Activated naive CD8-positive, alpha-beta T cell treated with anti-CD3 and anti-CD28 coated beads, Interleukin-2, amount 10 ng/mL, durations not matched to agents 7 days and 5 days (primary cell): ENCODE results near the gene LRRC39. TPM values are rescaled to one million over a fixed set of nuclear protein-coding genes. Genes with fewer than 3 reads are reported as not detected.
A peak's percentile ranks its signal among the peaks of the same experiment; 100 is the strongest.

Experiments used
- ATAC-seq: fragments of 150-1000 bp; cut with Tn5 transposase; one replicate; pipeline ENCODE4 v1.10.0; 2021; ENCODE audit warnings: low read depth, moderate library complexity
- POLR2A ChIA-PET: fragments of 350-600 bp; sonication (Branson Sonifier 250); formaldehyde crosslinking; loops from one replicate; lab custom pipeline; 2021; ENCODE audit warnings: antibody characterized with exemption; lab: Charles Lee
- DNase-seq: peaks from one replicate; pipeline ENCODE4 v3.0.0; 2021
- H3K27ac Mint-ChIP-seq: one replicate; pipeline ENCODE4 v1.8.0; 2022; ENCODE audit warnings: mild to moderate bottlenecking, mixed read lengths
- H3K27me3 Mint-ChIP-seq: one replicate; pipeline ENCODE4 v1.8.0; 2022; ENCODE audit warnings: mild to moderate bottlenecking, moderate library complexity, mixed read lengths
- H3K36me3 Mint-ChIP-seq: one replicate; pipeline ENCODE4 v1.8.0; 2021; ENCODE audit warnings: mild to moderate bottlenecking, mixed read lengths
- H3K4me1 Mint-ChIP-seq: one replicate; pipeline ENCODE4 v1.8.0; 2021; ENCODE audit warnings: mixed read lengths
- H3K4me3 Mint-ChIP-seq: one replicate; pipeline ENCODE4 v1.8.0; 2022; ENCODE audit warnings: mild to moderate bottlenecking, moderate library complexity, mixed read lengths
- H3K9me3 Mint-ChIP-seq: one replicate; pipeline ENCODE4 v1.8.0; 2021; ENCODE audit warnings: mixed read lengths
- total RNA-seq, 2 experiments: library from RNA; stranded (reverse); gene quantifications; one replicate each; pipeline ENCODE4 v1.2.3, GENCODE V29; 2021

Gene LRRC39
- total RNA-seq, 2 experiments from 2014 or later = 0.94 to 0.96 TPM

DNA sequence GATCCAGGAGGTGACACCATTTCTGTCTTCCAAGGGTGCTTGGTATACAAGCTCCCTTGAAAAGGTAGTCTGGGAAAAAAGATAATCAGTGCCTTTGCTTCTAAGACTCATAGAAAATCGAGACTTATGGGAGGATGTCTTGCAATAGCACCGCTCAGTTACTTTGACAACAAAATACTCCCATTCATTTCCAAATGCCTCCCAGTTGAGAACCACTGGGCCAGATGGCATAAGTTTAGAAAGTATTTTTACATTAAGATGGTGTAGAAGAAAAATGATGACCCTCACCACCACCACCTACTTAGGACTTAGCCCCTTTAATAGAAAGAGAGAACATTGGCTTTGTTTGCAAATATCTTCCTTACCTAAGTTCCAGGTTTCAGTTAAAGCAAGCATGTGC is 40.5 kb downstream of the LRRC39 start:
- Mint-ChIP-seq H3K27me3 (no peaks in the 10 kb centered on the region), H3K27ac (no peak overlapping the region)

DNA sequence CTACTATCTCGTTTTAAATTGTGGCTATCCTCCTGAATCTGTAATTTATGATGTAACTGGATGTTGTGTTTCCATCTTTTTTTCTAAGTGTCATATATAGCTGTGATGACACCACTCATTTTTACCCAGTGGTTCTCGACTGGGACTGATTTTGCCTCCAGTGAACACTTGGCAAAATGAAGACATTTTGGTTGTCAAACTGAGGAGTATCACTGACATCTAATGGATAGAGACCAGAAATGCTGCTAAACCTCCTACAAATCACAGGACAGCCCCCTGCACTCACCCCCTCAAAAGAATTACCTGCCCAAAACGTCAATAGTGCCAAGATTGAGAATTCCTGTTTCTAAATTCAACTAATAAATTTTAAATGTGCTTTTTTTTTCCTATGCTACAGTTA is 43.2 kb downstream of the LRRC39 start:
- no peak overlapping the region for H3K4me3 Mint-ChIP-seq
- POLR2A ChIA-PET = interaction anchor here (0.6 to 0.9 kb wide), 2 partner anchors 115 to 301 kb away, joined by 3 to 4 read pairs; no protein-coding TSS in a partner anchor
- ATAC-seq = no peak
- no peaks in the 10 kb centered on the region for H3K27me3 Mint-ChIP-seq
- no peak for DNase-seq
- no peaks in the 10 kb centered on the region for H3K9me3 Mint-ChIP-seq
- peaks cover 24% of the 10 kb centered on the region for H3K4me1 Mint-ChIP-seq
- peaks cover 15% of the 10 kb centered on the region for H3K36me3 Mint-ChIP-seq
- H3K27ac Mint-ChIP-seq = no peak overlapping the region

More for the DNA sequence above, 40.5 kb downstream of the LRRC39 start:
- Mint-ChIP-seq H3K4me1 (peaks cover 10% of the 10 kb centered on the region), H3K9me3 (no peaks in the 10 kb centered on the region), H3K36me3 (peaks cover 25% of the 10 kb centered on the region), H3K4me3 (no peak overlapping the region)
- POLR2A ChIA-PET = no interaction called here
- DNase-seq = no peak
- ATAC-seq = no peak

- peaks cover 33% of the 10 kb centered on the region for H3K4me1 Mint-ChIP-seq
Measured at GRCh38 chr1:100132566-100133477, 45.2 kb downstream of the LRRC39 start, which contains the start of the genes SASS6 and TRMT13. Gene SASS6, minus strand, starts transcription at chr1:100132930. Its CDS starts 116 bp downstream, at chr1:100132814. Gene TRMT13, plus strand, starts transcription at chr1:100133163. Its CDS starts 6 bp downstream, at chr1:100133169.

GRCh38 chr1:100131623-100132022 is 46.4 kb downstream of the LRRC39 start:
- H3K27ac Mint-ChIP-seq = peak overlapping the region; percentile 94
- ATAC-seq (no peak), DNase-seq (no peak)
- no peaks in the 10 kb centered on the region for H3K27me3 Mint-ChIP-seq
- H3K9me3 Mint-ChIP-seq = no peaks in the 10 kb centered on the region
- peaks cover 36% of the 10 kb centered on the region for H3K4me1 Mint-ChIP-seq
- H3K36me3 Mint-ChIP-seq = no peaks in the 10 kb centered on the region
- POLR2A ChIA-PET = no interaction called here
- peak overlapping the region; percentile 96 for H3K4me3 Mint-ChIP-seq

More at GRCh38 chr1:100132566-100133477, 45.2 kb downstream of the LRRC39 start, which contains the start of the genes SASS6 and TRMT13:
- Mint-ChIP-seq H3K4me3 (peak within 1 kb of the TSS; percentile 96), H3K27me3 (no peaks in the 10 kb centered on the region), H3K27ac (peak within 1 kb of the TSS; percentile 94), H3K36me3 (peaks cover 4% of the 10 kb centered on the region), H3K9me3 (no peaks in the 10 kb centered on the region)
- POLR2A ChIA-PET = interaction anchor here (0.6 to 1.3 kb wide), 7 partner anchors 94 to 828 kb away, joined by 3 to 10 read pairs (median 6); partner anchors contain the start of genes AGL, DBT and SLC35A3
- peak; percentile 89 for DNase-seq
- peak; percentile 94 for ATAC-seq

DNA sequence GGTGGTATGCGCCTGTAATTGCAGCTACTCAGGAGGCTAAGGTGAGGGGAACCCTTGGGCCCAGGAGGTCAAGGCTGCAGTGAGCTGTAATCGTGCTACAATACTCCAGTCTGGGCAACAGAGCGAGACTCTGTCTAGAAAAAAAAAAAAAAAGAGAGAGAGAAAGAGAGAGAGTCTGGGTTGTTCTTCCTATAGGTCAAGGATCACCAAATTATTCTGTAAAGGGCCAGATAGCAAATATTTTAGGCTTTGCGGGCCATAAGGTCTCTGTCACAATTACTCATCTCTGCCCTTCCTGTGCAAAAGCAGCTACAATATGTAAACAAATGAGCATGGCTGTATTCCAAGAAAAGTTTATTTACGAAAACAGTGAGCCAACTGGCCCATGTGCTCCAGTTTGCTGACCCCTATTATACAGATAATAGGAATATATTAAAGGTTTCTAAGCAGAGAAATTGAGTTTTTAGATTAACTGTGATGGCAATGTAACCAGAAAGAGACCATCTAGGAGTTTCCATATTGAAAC is 47.4 kb downstream of the LRRC39 start:
- H3K4me1 Mint-ChIP-seq = peaks cover 36% of the 10 kb centered on the region
- POLR2A ChIA-PET = no interaction called here
- ATAC-seq = no peak

DNA sequence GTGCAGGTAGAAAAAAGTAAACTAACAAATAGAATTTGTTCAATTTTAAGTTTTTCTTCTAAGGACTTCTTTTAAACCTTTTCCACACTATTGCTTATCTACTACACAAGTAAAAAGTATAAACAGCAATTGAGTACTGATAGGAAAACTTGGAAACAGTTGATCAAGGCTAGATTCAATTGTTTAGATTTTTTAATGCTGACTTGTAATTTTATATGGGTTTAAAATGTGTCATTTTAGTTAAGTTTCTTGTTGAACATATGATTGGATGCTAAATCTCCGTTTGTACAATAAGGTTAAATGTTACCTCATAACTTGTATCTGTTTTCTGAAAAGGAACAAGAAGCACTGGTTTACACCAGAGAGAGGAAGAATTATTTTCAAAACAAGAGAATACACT is 50.8 kb downstream of the LRRC39 start:
- no peak for DNase-seq
- H3K27me3 Mint-ChIP-seq = no peaks in the 10 kb centered on the region
- H3K4me1 Mint-ChIP-seq = peaks cover 29% of the 10 kb centered on the region
- H3K9me3 Mint-ChIP-seq = no peaks in the 10 kb centered on the region
- no peak for ATAC-seq
- H3K27ac Mint-ChIP-seq = no peak overlapping the region
- POLR2A ChIA-PET = no interaction called here
- peaks cover 6% of the 10 kb centered on the region for H3K36me3 Mint-ChIP-seq
- H3K4me3 Mint-ChIP-seq = no peak overlapping the region

More for the DNA sequence above, 47.4 kb downstream of the LRRC39 start:
- Mint-ChIP-seq H3K27me3 (no peaks in the 10 kb centered on the region), H3K27ac (no peak overlapping the region), H3K9me3 (no peaks in the 10 kb centered on the region), H3K4me3 (no peak overlapping the region), H3K36me3 (peaks cover 3% of the 10 kb centered on the region)
- DNase-seq = no peak

DNA sequence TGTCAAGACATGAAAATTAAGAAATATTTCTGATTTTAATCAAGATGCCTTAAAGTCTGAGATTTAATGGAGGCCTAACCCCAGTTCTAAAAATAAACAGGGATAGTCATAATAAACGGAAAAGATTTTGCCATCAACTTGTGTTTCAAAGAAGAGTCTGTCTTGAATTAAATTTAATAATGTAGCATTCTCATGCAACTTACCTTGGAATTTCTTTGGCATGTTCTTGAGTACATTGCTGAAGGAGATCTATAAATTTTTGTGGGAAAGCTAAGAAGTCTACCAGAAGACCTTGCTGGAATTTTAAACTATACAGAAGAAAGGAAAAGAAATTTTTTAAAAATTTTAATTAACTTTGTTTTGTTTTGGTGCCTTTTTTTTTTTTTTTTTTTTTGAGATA is 55.9 kb downstream of the LRRC39 start:
- ATAC-seq (no peak), DNase-seq (no peak)
- no peak overlapping the region for H3K27ac Mint-ChIP-seq
- H3K27me3 Mint-ChIP-seq = no peaks in the 10 kb centered on the region
- peaks cover 15% of the 10 kb centered on the region for H3K36me3 Mint-ChIP-seq
- POLR2A ChIA-PET = no interaction called here
- peaks cover 2% of the 10 kb centered on the region for H3K4me1 Mint-ChIP-seq
- H3K4me3 Mint-ChIP-seq = no peak overlapping the region
- H3K9me3 Mint-ChIP-seq = no peaks in the 10 kb centered on the region

DNA sequence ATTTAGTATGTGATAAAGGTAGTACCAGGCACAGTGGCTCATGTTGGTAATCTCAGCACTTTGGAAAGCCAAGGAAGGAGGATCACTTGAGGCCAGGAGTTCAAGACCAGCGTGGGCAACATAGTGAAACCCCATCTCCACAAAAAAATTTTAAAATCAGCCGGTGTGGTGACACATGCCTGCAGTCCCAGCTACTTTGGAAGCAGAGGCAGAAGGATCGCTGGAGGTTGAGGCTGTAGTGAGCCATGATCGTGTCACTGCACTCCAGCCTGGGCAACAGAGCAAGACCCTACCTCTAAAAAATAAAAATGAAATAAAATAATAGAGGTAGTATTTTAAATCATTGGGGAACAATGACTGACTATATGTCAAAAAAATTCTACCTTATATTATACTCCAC is 62.5 kb downstream of the LRRC39 start:
- POLR2A ChIA-PET = no interaction called here
- ATAC-seq = no peak
- H3K36me3 Mint-ChIP-seq = peaks cover 25% of the 10 kb centered on the region
- no peak overlapping the region for H3K27ac Mint-ChIP-seq
- H3K27me3 Mint-ChIP-seq = no peaks in the 10 kb centered on the region
- no peak for DNase-seq
- no peak overlapping the region for H3K4me3 Mint-ChIP-seq
- no peaks in the 10 kb centered on the region for H3K4me1 Mint-ChIP-seq
- H3K9me3 Mint-ChIP-seq = no peaks in the 10 kb centered on the region

DNA sequence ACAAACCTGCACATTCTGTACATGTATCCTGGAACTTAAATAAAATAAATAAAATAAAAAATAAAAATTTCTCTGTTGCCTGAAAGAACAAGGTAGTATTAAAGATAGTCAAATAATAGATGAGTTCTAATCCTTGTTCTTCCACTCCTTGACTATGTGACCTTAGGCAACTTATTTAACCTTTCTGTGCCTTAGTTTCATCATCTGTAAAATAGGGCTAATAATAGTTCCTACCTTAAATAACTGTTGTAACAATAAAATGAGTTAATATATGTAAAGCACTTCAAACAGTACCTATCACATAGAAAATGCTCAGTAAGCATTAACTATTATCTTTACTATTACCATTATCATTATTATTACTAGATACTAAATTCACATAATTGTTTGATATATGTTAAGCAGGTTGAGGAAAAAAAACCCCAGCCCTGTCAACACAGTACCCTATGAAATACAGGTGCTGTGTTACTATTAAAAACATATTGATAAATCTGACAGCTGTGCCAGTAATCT is 68.4 kb downstream of the LRRC39 start:
- H3K27ac Mint-ChIP-seq = no peak overlapping the region
- DNase-seq (no peak), ATAC-seq (no peak)
- H3K4me3 Mint-ChIP-seq = no peak overlapping the region
- peaks cover 24% of the 10 kb centered on the region for H3K36me3 Mint-ChIP-seq
- no peaks in the 10 kb centered on the region for H3K27me3 Mint-ChIP-seq
- H3K9me3 Mint-ChIP-seq = no peaks in the 10 kb centered on the region
- POLR2A ChIA-PET = no interaction called here
- H3K4me1 Mint-ChIP-seq = peaks cover 5% of the 10 kb centered on the region

- Mint-ChIP-seq H3K9me3 (no peaks in the 10 kb centered on the region), H3K4me1 (peaks cover 5% of the 10 kb centered on the region), H3K27me3 (no peaks in the 10 kb centered on the region), H3K36me3 (peaks cover 20% of the 10 kb centered on the region), H3K27ac (no peak overlapping the region), H3K4me3 (no peak overlapping the region)
- POLR2A ChIA-PET = no interaction called here
- ATAC-seq (no peak), DNase-seq (no peak)
Measured at GRCh38 chr1:100107696-100108095, 70.4 kb downstream of the LRRC39 start.

- Mint-ChIP-seq H3K4me3 (no peak overlapping the region), H3K27ac (no peak overlapping the region), H3K9me3 (no peaks in the 10 kb centered on the region), H3K27me3 (no peaks in the 10 kb centered on the region), H3K4me1 (no peaks in the 10 kb centered on the region), H3K36me3 (peaks cover 28% of the 10 kb centered on the region)
- POLR2A ChIA-PET = no interaction called here
- DNase-seq (no peak), ATAC-seq (no peak)
Measured at GRCh38 chr1:100101564-100101963, 76.5 kb downstream of the LRRC39 start.

DNA sequence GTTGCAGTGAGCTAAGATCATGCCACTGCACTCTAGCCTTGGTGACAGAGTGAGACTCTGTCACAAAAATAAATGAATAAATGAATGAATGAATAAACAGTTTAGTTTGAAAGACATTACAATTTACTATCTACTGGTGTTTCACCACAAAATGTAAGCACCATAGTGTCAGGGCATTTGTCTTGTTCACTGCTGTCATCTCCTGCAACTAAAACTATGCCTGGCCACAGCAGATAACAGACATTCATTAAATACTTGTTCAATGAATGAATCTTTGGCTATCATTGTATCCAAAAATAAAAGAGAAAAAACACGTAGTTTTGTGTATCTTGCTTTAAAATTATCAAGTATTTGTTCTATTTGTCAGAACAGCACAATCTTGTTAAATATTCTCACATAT is 77.9 kb downstream of the LRRC39 start:
- peaks cover 31% of the 10 kb centered on the region for H3K36me3 Mint-ChIP-seq

More for the DNA sequence above, 77.9 kb downstream of the LRRC39 start:
- no peaks in the 10 kb centered on the region for H3K9me3 Mint-ChIP-seq
- H3K27ac Mint-ChIP-seq = no peak overlapping the region
- H3K4me3 Mint-ChIP-seq = no peak overlapping the region
- POLR2A ChIA-PET = no interaction called here
- H3K27me3 Mint-ChIP-seq = no peaks in the 10 kb centered on the region
- no peaks in the 10 kb centered on the region for H3K4me1 Mint-ChIP-seq
- ATAC-seq (no peak), DNase-seq (no peak)
